DND-41 (cell line): ENCODE results near the gene VWA8.
A peak's percentile ranks its signal among the peaks of the same experiment; 100 is the strongest.

ENCODE experiments used
- ATAC-seq: fragments of 200-7000 bp; cut with Tn5 transposase; 3 replicates; pipeline ENCODE4 v1.9.1; 2021; ENCODE audit warnings: low read depth; ENCODE audit not compliant: insufficient read depth
- DNase-seq: peaks from one replicate; pipeline ENCODE4 v3.0.0-alpha.2; 2020
- H2AFZ ChIP-seq: 2 replicates; pipeline ENCODE4 v1.6.0; 2012; ENCODE audit warnings: low read depth, low read length
- H3K27ac ChIP-seq: 2 replicates; pipeline ENCODE4 v1.5.1; 2012; ENCODE audit warnings: low read length, inconsistent platforms
- H3K27me3 ChIP-seq: fragments of 200-600 bp; sonication (generic); 2 replicates; pipeline ENCODE4 v1.6.0; 2012; ENCODE audit warnings: low read length, mild to moderate bottlenecking, inconsistent platforms; ENCODE audit not compliant: insufficient read depth, poor library complexity
- H3K36me3 ChIP-seq: 2 replicates; pipeline ENCODE4 v1.5.1; 2012; ENCODE audit warnings: low read length, inconsistent platforms; ENCODE audit not compliant: insufficient read depth
- H3K4me1 ChIP-seq: 2 replicates; pipeline ENCODE4 v1.5.1; 2012; ENCODE audit warnings: mild to moderate bottlenecking, low read length; ENCODE audit not compliant: insufficient read depth
- H3K4me2 ChIP-seq: 2 replicates; pipeline ENCODE4 v1.6.0; 2012; ENCODE audit warnings: mild to moderate bottlenecking, moderate library complexity, low read length, inconsistent platforms; ENCODE audit not compliant: insufficient read depth
- H3K4me3 ChIP-seq, 2 experiments: fragments of 200-600 bp in 1 of 2; shearing (Covaris generic) in 1 of 2; 2 replicates each; pipeline ENCODE4 v1.5.1; 2012 to 2016; ENCODE audit warnings: inconsistent platforms in 2 of 2, low read length in 2 of 2, mild to moderate bottlenecking in 2 of 2, low read depth in 1 of 2, moderate library complexity in 1 of 2
- H3K79me2 ChIP-seq: 2 replicates; pipeline ENCODE4 v1.6.0; 2012; ENCODE audit warnings: low read length, inconsistent platforms; ENCODE audit not compliant: insufficient read depth
- H3K9ac ChIP-seq: 2 replicates; pipeline ENCODE4 v1.6.0; 2012; ENCODE audit warnings: low read depth, mild to moderate bottlenecking, inconsistent platforms, low read length, moderate library complexity
- H3K9me3 ChIP-seq: 2 replicates; pipeline ENCODE4 v1.5.1; 2012; ENCODE audit warnings: low read length, moderate library complexity, mild to moderate bottlenecking, inconsistent platforms; ENCODE audit not compliant: insufficient read depth, severe bottlenecking
- H4K20me1 ChIP-seq: 2 replicates; pipeline ENCODE4 v1.6.0; 2012; ENCODE audit warnings: low read length; ENCODE audit not compliant: insufficient read depth
- CTCF ChIP-seq: IDR thresholded peaks from 2 replicates; pipeline ENCODE4 v1.5.1; 2012; ENCODE audit warnings: borderline replicate concordance, low read length, moderate library complexity, mild to moderate bottlenecking; ENCODE audit not compliant: poor library complexity, severe bottlenecking; ENCODE audit errors: extremely low read depth
- EZH2 ChIP-seq: IDR thresholded peaks from 3 replicates; pipeline ENCODE4 v1.6.1; 2012; ENCODE audit warnings: borderline replicate concordance, low read depth, mild to moderate bottlenecking, moderate library complexity, low read length, inconsistent platforms; ENCODE audit not compliant: severe bottlenecking

VWA8 gene

GRCh38 chr13:41673640-41674039 lies 287.3 kb downstream of the VWA8 start:
- ATAC-seq = no peak
- Histone ChIP-seq H3K4me1 (no peaks in the 10 kb centered on the region), H3K27me3 (no peaks in the 10 kb centered on the region), H3K4me3 (no peak overlapping the region), H3K36me3 (peaks cover 22% of the 10 kb centered on the region; the same call in 1 of the 2 replicates), H4K20me1 (no peaks in the 10 kb centered on the region), H3K4me2 (no peak overlapping the region), H2AFZ (no peak overlapping the region), H3K9ac (no peak overlapping the region), H3K79me2 (no peaks in the 10 kb centered on the region), H3K9me3 (no peaks in the 10 kb centered on the region), H3K27ac (no peak overlapping the region)
- DNase-seq = no peak
- no peak for TF ChIP-seq CTCF
- no peak for TF ChIP-seq EZH2

- Histone ChIP-seq H3K4me1 (no peaks in the 10 kb centered on the region), H4K20me1 (no peaks in the 10 kb centered on the region), H3K4me3 (no peak overlapping the region), H3K4me2 (no peak overlapping the region), H3K27me3 (no peaks in the 10 kb centered on the region), H2AFZ (no peak overlapping the region), H3K79me2 (no peaks in the 10 kb centered on the region), H3K9ac (no peak overlapping the region), H3K27ac (no peak overlapping the region), H3K36me3 (peaks cover 19% of the 10 kb centered on the region; the same call in 1 of the 2 replicates), H3K9me3 (no peaks in the 10 kb centered on the region)
- TF ChIP-seq CTCF = no peak
- no peak for TF ChIP-seq EZH2
- ATAC-seq (no peak), DNase-seq (no peak)
These were observed 290.0 kb downstream of the VWA8 start for GRCh38 chr13:41670873-41671443.

GRCh38 chr13:41668130-41668757 lies 292.7 kb downstream of the VWA8 start:
- H3K9ac ChIP-seq = no peak overlapping the region
- no peaks in the 10 kb centered on the region for H3K79me2 ChIP-seq
- no peak overlapping the region for H3K4me3 ChIP-seq
- no peaks in the 10 kb centered on the region for H3K4me1 ChIP-seq
- H3K27ac ChIP-seq = no peak overlapping the region
- no peaks in the 10 kb centered on the region for H3K27me3 ChIP-seq
- H3K4me2 ChIP-seq = no peak overlapping the region
- H2AFZ ChIP-seq = no peak overlapping the region
- H3K9me3 ChIP-seq = no peaks in the 10 kb centered on the region
- H4K20me1 ChIP-seq = no peaks in the 10 kb centered on the region
- DNase-seq (peak; percentile 56), ATAC-seq (peak; percentile 100)
- TF ChIP-seq CTCF (peak; percentile 77), EZH2 (no peak)
- H3K36me3 ChIP-seq = peaks cover 11% of the 10 kb centered on the region; the same call in 1 of the 2 replicates
